NT2/D1 (cell line): ENCODE measurements around the gene MT4.

Experiments used
- DNase-seq: peaks from one replicate; pipeline ENCODE4 v3.0.0-alpha.2; 2011; ENCODE audit warnings: low read depth, low spot score
- H3K27me3 ChIP-seq: 2 replicates; pipeline ENCODE4 v1.6.0; 2011; ENCODE audit warnings: mild to moderate bottlenecking; ENCODE audit not compliant: insufficient read length, insufficient read depth
- H3K36me3 ChIP-seq: 2 replicates; pipeline ENCODE4 v1.6.1; 2011; ENCODE audit warnings: mild to moderate bottlenecking, low read length, mixed read lengths; ENCODE audit not compliant: insufficient read depth, insufficient read length
- H3K4me1 ChIP-seq: 2 replicates; pipeline ENCODE4 v1.5.1; 2011; ENCODE audit not compliant: insufficient read depth, insufficient read length
- H3K4me3 ChIP-seq: 2 replicates; pipeline ENCODE4 v1.5.1; 2011; ENCODE audit warnings: low read depth; ENCODE audit not compliant: insufficient read length
- H3K9ac ChIP-seq: 2 replicates; pipeline ENCODE4 v1.6.0; 2011; ENCODE audit warnings: low read depth; ENCODE audit not compliant: insufficient read length
- H3K9me3 ChIP-seq: 2 replicates; pipeline ENCODE4 v1.5.1; 2011; ENCODE audit warnings: mild to moderate bottlenecking, low read length; ENCODE audit not compliant: insufficient read depth
- SUZ12 ChIP-seq: IDR thresholded peaks from 2 replicates; pipeline ENCODE4 v1.6.1; 2011; ENCODE audit not compliant: insufficient read length, insufficient read depth; ENCODE audit errors: extremely low read depth
- YY1 ChIP-seq: IDR thresholded peaks from 2 replicates; pipeline ENCODE4 v1.6.1; 2011; ENCODE audit not compliant: insufficient read length, insufficient read depth
- ZNF274 ChIP-seq: IDR thresholded peaks from 2 replicates; pipeline ENCODE4 v1.6.1; 2011; ENCODE audit warnings: mild to moderate bottlenecking, low read depth, low read length

The MT4 gene

DNA sequence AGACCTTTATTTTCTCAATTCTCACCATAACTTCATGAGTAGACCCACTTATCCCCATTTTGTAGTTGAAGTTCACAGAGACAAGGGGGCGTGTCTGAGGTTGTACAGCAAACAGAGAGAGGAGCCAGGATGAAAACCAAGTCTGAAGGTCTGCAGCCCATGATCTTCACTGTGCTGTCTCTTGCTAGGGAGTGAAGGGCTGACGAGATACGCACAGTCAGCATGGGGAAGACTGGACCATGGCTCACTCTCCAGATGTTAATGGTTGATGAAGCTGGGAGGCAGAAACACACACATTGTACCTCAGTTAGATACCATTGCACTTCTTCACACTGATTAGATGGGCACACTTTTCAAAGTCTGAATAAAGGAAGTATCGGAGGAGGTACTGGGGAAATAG, 5.8 kb upstream of the MT4 start:
- Histone ChIP-seq H3K4me3 (no peak overlapping the region), H3K27me3 (peaks cover 3% of the 10 kb centered on the region), H3K9ac (no peak overlapping the region), H3K9me3 (no peaks in the 10 kb centered on the region), H3K4me1 (no peaks in the 10 kb centered on the region), H3K36me3 (no peaks in the 10 kb centered on the region)
- TF ChIP-seq YY1: no peak
- no peak for TF ChIP-seq ZNF274
- TF ChIP-seq SUZ12: no peak
- DNase-seq: no peak

DNA sequence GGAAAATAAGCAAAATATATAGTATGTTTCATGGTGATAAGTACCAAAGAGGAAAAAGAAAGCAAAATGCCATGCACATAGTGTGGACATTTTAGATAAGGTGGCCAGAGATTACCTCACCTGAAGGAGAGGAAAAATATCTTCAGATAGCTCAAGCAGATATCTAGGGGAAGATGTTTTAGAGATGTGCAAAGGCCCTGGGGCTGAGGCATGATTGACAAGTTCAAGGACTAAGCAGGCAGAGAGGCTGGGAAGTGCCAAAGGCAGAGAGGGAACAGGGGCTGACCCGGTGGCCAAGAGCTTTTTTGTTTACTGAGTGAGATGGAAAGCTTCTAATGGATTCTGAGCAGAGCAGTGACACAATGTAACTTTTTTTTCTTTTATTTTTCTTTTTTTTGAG, 4.4 kb upstream of the MT4 start:
- Histone ChIP-seq H3K9me3 (no peaks in the 10 kb centered on the region), H3K4me1 (no peaks in the 10 kb centered on the region)

DNA sequence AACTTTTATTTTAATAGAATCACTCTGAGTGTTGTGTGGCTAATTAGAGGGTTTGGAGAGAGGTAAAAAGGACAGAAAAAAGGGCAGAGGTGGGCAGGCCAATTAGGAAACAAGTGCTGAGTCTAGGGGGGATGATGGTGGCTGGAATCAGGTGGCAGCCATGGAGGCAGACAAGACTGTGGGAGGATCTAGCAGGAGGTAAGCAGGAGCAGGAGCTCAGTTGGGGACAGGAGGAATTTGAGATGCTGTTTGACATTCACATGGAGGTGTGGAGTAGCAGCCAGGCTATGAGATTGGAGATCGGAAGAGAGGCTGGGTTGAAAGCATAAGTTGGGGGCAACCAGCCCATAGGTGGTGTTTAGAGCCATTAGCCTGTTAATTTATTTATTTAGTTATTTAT, 3.7 kb upstream of the MT4 start:
- TF ChIP-seq SUZ12 (no peak), ZNF274 (no peak), YY1 (no peak)
- Histone ChIP-seq H3K36me3 (no peaks in the 10 kb centered on the region), H3K9me3 (no peaks in the 10 kb centered on the region), H3K4me3 (no peak overlapping the region), H3K4me1 (no peaks in the 10 kb centered on the region), H3K27me3 (peaks cover 3% of the 10 kb centered on the region), H3K9ac (no peak overlapping the region)
- no peak for DNase-seq

More for the DNA sequence above, 4.4 kb upstream of the MT4 start:
- Histone ChIP-seq H3K9ac (no peak overlapping the region), H3K27me3 (peaks cover 3% of the 10 kb centered on the region), H3K36me3 (no peaks in the 10 kb centered on the region), H3K4me3 (no peak overlapping the region)
- DNase-seq: no peak
- TF ChIP-seq SUZ12 (no peak), ZNF274 (no peak), YY1 (no peak)

DNA sequence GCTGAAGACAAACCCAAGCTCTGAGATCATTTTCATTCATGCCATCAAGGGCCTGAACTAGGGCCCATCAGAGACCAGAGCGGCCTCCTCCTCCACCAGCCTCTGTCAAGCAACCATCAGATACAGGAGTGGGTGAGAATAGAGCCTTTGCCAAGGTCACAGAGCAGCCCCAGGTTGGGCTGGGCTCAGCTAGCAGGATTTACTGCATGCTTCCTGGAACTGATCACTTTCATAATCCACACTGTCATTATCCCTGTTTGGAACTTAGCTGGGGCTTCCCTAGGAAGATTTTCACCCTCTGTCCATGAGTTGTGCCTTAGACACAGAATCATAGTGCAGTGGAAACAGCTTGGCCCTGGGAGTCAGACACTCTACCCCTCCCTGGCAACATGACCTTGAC, 5.1 kb downstream of the MT4 start:
- DNase-seq: no peak
- no peak overlapping the region for H3K4me3 ChIP-seq
- H3K9me3 ChIP-seq: no peaks in the 10 kb centered on the region
- H3K27me3 ChIP-seq: no peaks in the 10 kb centered on the region
- no peak for TF ChIP-seq SUZ12
- no peak for TF ChIP-seq ZNF274
- H3K4me1 ChIP-seq: peaks cover 6% of the 10 kb centered on the region
- no peaks in the 10 kb centered on the region for H3K36me3 ChIP-seq
- H3K9ac ChIP-seq: no peak overlapping the region

DNA sequence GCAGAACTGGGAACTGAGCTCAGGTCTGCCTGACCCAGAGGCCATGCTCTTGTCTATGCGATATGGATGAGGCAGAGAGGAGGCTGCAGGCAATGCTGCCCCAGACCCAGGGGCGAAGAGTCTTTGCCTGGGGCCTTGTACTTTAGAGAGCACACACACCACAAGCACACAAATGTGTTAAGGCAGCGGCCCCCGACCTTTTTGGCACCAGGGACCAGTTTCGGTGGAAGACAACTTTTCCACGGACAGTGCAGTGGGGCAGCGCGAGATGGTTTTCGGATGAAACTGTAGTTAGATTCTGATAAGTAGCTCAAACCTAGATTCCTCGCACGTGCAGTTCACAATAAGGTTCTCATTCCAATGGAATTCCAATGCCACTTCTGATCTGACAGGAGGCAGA, 6.7 kb downstream of the MT4 start:
- Histone ChIP-seq H3K4me3 (no peak overlapping the region), H3K4me1 (peaks cover 6% of the 10 kb centered on the region), H3K27me3 (no peaks in the 10 kb centered on the region), H3K9ac (no peak overlapping the region), H3K36me3 (no peaks in the 10 kb centered on the region), H3K9me3 (no peaks in the 10 kb centered on the region)
- TF ChIP-seq YY1: no peak
- no peak for TF ChIP-seq ZNF274
- no peak for TF ChIP-seq SUZ12
- DNase-seq: no peak

DNA sequence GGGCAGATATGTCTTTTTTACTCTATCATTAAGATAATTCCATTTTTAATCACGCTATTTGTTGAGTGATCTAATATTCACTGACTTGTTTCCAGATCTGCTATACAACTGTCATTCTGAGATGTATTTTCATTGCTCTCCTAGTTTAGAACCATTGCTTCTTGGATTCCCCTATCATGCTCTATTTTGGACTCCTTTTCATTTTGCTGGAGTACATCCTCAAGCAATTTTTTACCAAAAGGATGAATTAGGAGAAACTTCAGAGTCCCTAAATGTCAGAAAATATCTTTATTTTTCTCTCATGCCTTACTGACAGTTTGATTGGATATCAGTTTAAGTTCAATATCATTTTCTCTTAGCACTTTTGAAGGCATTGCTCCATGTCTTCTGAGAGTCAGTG, 9.8 kb downstream of the MT4 start:
- no peak for TF ChIP-seq YY1
- TF ChIP-seq ZNF274: no peak
- TF ChIP-seq SUZ12: no peak
- H3K9me3 ChIP-seq: 0 out of 2 replicates have a peak, but pooled peaks cover 6% of the 10 kb centered on the region
- no peaks in the 10 kb centered on the region for H3K36me3 ChIP-seq
- no peak for DNase-seq
- no peaks in the 10 kb centered on the region for H3K27me3 ChIP-seq
- no peak overlapping the region for H3K4me3 ChIP-seq
- peaks cover 6% of the 10 kb centered on the region for H3K4me1 ChIP-seq
- no peak overlapping the region for H3K9ac ChIP-seq

DNA sequence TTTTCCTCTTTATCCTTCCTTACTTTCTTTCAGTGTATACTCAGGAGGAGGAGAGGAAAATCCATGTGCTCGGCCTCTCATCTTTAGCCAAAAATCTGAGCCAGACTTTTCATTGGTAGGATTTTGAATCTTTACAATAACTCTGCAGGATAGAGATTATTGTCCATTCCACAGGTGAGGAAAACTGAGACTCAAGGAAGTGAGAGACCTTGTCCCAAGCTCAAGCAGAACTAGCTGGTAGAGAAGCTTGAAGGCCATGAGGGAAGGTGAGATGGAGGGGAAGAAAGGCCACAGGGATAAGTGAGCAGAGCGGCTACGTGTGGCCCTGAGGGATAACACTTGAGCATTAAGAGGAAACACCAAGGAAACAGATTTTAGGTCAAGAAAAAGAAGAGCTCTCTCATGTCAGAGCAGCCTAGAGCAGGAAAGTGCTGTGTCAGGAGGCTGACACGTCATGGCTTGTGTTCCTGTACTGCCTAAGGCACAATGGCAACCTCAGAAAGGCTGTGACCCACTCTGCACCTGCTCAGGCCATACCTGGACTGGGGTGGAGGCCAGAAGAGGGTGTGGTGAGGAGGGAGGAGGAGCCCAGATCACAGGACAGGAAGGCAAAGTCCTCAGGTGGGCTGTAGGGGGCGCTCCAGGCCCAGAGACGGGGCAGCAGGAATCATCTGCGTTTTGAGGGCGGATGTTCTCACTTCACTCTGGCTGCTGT, 11.9 kb downstream of the MT4 start:
- H3K27me3 ChIP-seq: no peaks in the 10 kb centered on the region
- H3K9ac ChIP-seq: no peak overlapping the region
- no peak for TF ChIP-seq ZNF274
- no peak for TF ChIP-seq YY1
- no peak for TF ChIP-seq SUZ12
- no peak overlapping the region for H3K4me3 ChIP-seq
- DNase-seq: peak; percentile 59
- H3K9me3 ChIP-seq: 0 out of 2 replicates have a peak, but pooled peaks cover 6% of the 10 kb centered on the region
- H3K36me3 ChIP-seq: no peaks in the 10 kb centered on the region
- peaks cover 1% of the 10 kb centered on the region for H3K4me1 ChIP-seq

DNA sequence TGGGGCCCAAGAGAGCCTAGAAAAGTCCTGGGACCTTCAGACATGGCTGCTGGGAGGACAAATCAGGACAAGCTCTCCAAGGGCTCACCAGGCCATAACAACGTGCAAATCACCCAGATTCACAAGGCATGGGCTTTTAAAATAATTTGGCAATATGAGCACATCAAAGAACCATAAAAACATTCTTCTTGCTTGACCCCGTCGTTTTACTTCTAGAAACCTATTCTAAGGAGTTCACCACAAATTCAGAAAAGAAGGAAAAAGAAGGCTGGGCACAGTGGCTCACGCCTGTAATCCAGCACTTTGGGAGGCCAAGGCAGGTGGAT, 12.4 kb downstream of the MT4 start:
- Histone ChIP-seq H3K36me3 (no peaks in the 10 kb centered on the region), H3K27me3 (no peaks in the 10 kb centered on the region), H3K9ac (no peak overlapping the region), H3K4me1 (no peaks in the 10 kb centered on the region), H3K9me3 (0 out of 2 replicates have a peak, but pooled peaks cover 6% of the 10 kb centered on the region), H3K4me3 (no peak overlapping the region)
- no peak for DNase-seq
- TF ChIP-seq ZNF274: no peak
- no peak for TF ChIP-seq SUZ12
- no peak for TF ChIP-seq YY1
